Measurements from ENCODE around the gene GALK2.

- no peak for TF ChIP-seq CTCF (IDR thresholded peaks at IDR 0.05)
- TF ChIP-seq POLR2AphosphoS5 (IDR thresholded peaks at IDR 0.05; ENCODE audit: insufficient read depth in 1 of 2, low read depth in 1 of 2) = no peak
- TF ChIP-seq POLR2A (IDR thresholded peaks at IDR 0.05) = no peak
Measured at GRCh38 chr15:49137861-49138260, 32.2 kb upstream of the GALK2 start.
